Measurements from ENCODE around the gene ASB15. TPM values are rescaled to one million over a fixed set of nuclear protein-coding genes. Genes with fewer than 3 reads are reported as not detected.

The ASB15 gene
- polyA plus RNA-seq (2012; ENCODE audit: insufficient read length, low read depth) = not detected

- TF ChIP-seq REST (IDR thresholded peaks at IDR 0.05; ENCODE audit: insufficient read depth in 1 of 2, low read depth in 2 of 2, low read length in 2 of 2) = no peak
- no peak for TF ChIP-seq POLR2AphosphoS5 (IDR thresholded peaks at IDR 0.05; ENCODE audit: low read depth, low read length)
- TF ChIP-seq FOXP2 (optimal IDR thresholded peaks at IDR 0.05; ENCODE audit: borderline replicate concordance, extremely low read depth, extremely low read length, insufficient read depth) = no peak
- TF ChIP-seq SIN3A (IDR thresholded peaks at IDR 0.05; ENCODE audit: borderline replicate concordance, insufficient read depth, low read length) = no peak
Observed at GRCh38 chr7:123601530-123601929, at the start of gene ASB15. Gene ASB15 (plus strand): TSS chr7:123601821. CDS start chr7:123614503, 12,682 bp downstream.

GRCh38 chr7:123552641-123553040 lies 49.0 kb upstream of the ASB15 start:
- TF ChIP-seq TAF1 (IDR thresholded peaks at IDR 0.05; ENCODE audit: borderline replicate concordance, insufficient read depth, low read length) (no peak), POLR2AphosphoS5 (IDR thresholded peaks at IDR 0.05; ENCODE audit: low read depth, low read length) (no peak), REST (IDR thresholded peaks at IDR 0.05; ENCODE audit: insufficient read depth in 1 of 2, low read depth in 2 of 2, low read length in 2 of 2) (no peak), SIN3A (IDR thresholded peaks at IDR 0.05; ENCODE audit: borderline replicate concordance, insufficient read depth, low read length) (no peak), FOXP2 (optimal IDR thresholded peaks at IDR 0.05; ENCODE audit: borderline replicate concordance, extremely low read depth, extremely low read length, insufficient read depth) (no peak)

GRCh38 chr7:123553159-123553558 lies 48.5 kb upstream of the ASB15 start:
- TF ChIP-seq SIN3A (IDR thresholded peaks at IDR 0.05; ENCODE audit: borderline replicate concordance, insufficient read depth, low read length) = no peak
- no peak for TF ChIP-seq POLR2AphosphoS5 (IDR thresholded peaks at IDR 0.05; ENCODE audit: low read depth, low read length)
- TF ChIP-seq REST (IDR thresholded peaks at IDR 0.05; ENCODE audit: insufficient read depth in 1 of 2, low read depth in 2 of 2, low read length in 2 of 2) = no peak
- no peak for TF ChIP-seq TAF1 (IDR thresholded peaks at IDR 0.05; ENCODE audit: borderline replicate concordance, insufficient read depth, low read length)
- TF ChIP-seq FOXP2 (optimal IDR thresholded peaks at IDR 0.05; ENCODE audit: borderline replicate concordance, extremely low read depth, extremely low read length, insufficient read depth) = no peak

GRCh38 chr7:123555484-123555883 lies 46.1 kb upstream of the ASB15 start:
- TF ChIP-seq POLR2AphosphoS5 (IDR thresholded peaks at IDR 0.05; ENCODE audit: low read depth, low read length) (no peak), REST (IDR thresholded peaks at IDR 0.05; ENCODE audit: insufficient read depth in 1 of 2, low read depth in 2 of 2, low read length in 2 of 2) (no peak), FOXP2 (optimal IDR thresholded peaks at IDR 0.05; ENCODE audit: borderline replicate concordance, extremely low read depth, extremely low read length, insufficient read depth) (no peak), TAF1 (IDR thresholded peaks at IDR 0.05; ENCODE audit: borderline replicate concordance, insufficient read depth, low read length) (no peak), SIN3A (IDR thresholded peaks at IDR 0.05; ENCODE audit: borderline replicate concordance, insufficient read depth, low read length) (no peak)

- TF ChIP-seq REST (IDR thresholded peaks at IDR 0.05; ENCODE audit: insufficient read depth in 1 of 2, low read depth in 2 of 2, low read length in 2 of 2) (peak; percentile 46 to 83; a peak in 2 of 4 replicates), POLR2AphosphoS5 (IDR thresholded peaks at IDR 0.05; ENCODE audit: low read depth, low read length) (no peak)
Observed at GRCh38 chr7:123557016-123557397, 44.6 kb upstream of the ASB15 start.

All from PFSK-1 (cell line).